Nephron (organoid): ENCODE measurements around the gene HES2.
"Not testable (repeated sequence)": the region's sequence is repeated elsewhere in the genome, so short reads cannot be mapped to it uniquely, and the experiment has no call there.

Source experiments
- H3K27ac Mint-ChIP-seq, 3 experiments: 2 replicates each; pipeline ENCODE4 v1.8.0; 2020; ENCODE audit warnings: mixed read lengths in 3 of 3, mild to moderate bottlenecking in 2 of 3, moderate library complexity in 1 of 3
- H3K27me3 Mint-ChIP-seq: 2 replicates; pipeline ENCODE4 v1.8.0; 2021; ENCODE audit warnings: low read depth, mild to moderate bottlenecking, moderate library complexity, mixed read lengths
- H3K36me3 Mint-ChIP-seq: 2 replicates; pipeline ENCODE4 v1.8.0; 2020; ENCODE audit warnings: low read depth, mixed read lengths
- H3K4me1 Mint-ChIP-seq: 2 replicates; pipeline ENCODE4 v1.8.0; 2020; ENCODE audit warnings: mixed read lengths
- H3K4me3 Mint-ChIP-seq, 3 experiments: 2 replicates each; pipeline ENCODE4 v1.8.0; 2020; ENCODE audit warnings: mild to moderate bottlenecking in 3 of 3, mixed read lengths in 3 of 3, moderate library complexity in 2 of 3
- H3K9me3 Mint-ChIP-seq: 2 replicates; pipeline ENCODE4 v1.8.0; 2020; ENCODE audit warnings: mixed read lengths
- TF ChIP-seq, protein P1 (sequence below), 3 experiments: fragments of 200-600 bp; sonication (generic); IDR thresholded peaks; one replicate each; pipeline ENCODE4 v1.5.0; 2021; ENCODE audit warnings: antibody characterized with exemption in 3 of 3; ENCODE audit not compliant: unreplicated experiment in 3 of 3

The HES2 gene

DNA sequence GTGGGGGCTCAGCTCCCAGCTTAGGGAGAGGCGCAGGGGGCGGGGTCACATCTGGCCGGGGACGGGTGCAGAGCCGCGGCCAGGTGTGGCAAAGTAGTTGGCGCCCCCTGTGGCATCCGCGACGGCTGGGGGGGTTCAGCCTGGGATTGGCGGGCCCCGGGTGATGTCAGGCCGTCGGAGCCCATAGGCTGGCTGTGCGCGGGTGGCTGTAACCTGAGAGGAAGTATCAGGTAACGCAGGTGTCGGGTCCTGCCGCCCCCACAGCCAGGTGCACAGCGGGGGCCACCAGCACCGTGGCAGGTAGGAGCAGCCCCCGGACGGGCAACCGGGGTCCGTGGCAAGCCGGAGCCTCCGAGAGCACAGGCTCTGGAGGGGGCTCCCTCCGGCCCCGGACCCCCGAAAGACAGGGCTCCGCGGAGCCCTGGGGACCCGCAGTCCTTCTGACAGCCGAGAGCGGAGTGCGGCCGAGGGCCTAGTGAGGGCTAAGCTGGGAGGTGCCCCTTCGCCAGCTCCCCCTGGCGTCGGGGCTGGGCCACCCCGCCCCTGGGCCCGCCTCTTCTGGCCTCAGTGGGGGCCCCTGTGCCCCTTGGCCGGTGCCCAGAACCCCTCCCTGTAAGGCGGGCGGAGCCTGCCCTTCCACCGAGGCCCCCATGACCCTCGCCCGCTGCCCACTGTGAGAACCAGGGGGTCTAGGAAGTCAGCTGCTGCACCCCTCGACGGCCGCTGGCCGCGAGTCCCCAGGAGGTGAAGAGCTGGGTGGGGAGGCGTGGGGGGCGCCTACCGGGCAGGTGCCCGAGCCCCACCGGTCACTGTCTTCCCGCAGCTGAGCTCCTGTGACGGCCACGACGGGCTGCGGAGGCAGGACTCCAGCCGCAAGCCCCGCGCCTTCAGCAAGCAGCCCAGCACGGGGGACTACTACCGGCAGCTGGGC, 28.4 kb upstream of the HES2 start:
- Mint-ChIP-seq H3K27ac (no peak overlapping the region), H3K9me3 (no peaks in the 10 kb centered on the region), H3K36me3 (no peaks in the 10 kb centered on the region), H3K4me3 (peak overlapping the region in 1 of 3 experiments; percentile 59), H3K4me1 (peaks cover 12% of the 10 kb centered on the region), H3K27me3 (peaks cover 58% of the 10 kb centered on the region)
- TF ChIP-seq, protein P1, sequence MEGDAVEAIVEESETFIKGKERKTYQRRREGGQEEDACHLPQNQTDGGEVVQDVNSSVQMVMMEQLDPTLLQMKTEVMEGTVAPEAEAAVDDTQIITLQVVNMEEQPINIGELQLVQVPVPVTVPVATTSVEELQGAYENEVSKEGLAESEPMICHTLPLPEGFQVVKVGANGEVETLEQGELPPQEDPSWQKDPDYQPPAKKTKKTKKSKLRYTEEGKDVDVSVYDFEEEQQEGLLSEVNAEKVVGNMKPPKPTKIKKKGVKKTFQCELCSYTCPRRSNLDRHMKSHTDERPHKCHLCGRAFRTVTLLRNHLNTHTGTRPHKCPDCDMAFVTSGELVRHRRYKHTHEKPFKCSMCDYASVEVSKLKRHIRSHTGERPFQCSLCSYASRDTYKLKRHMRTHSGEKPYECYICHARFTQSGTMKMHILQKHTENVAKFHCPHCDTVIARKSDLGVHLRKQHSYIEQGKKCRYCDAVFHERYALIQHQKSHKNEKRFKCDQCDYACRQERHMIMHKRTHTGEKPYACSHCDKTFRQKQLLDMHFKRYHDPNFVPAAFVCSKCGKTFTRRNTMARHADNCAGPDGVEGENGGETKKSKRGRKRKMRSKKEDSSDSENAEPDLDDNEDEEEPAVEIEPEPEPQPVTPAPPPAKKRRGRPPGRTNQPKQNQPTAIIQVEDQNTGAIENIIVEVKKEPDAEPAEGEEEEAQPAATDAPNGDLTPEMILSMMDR (IDR thresholded peaks at IDR 0.05; ENCODE audit: unreplicated experiment in 3 of 3) = peak in 1 of 3 experiments; percentile 3

DNA sequence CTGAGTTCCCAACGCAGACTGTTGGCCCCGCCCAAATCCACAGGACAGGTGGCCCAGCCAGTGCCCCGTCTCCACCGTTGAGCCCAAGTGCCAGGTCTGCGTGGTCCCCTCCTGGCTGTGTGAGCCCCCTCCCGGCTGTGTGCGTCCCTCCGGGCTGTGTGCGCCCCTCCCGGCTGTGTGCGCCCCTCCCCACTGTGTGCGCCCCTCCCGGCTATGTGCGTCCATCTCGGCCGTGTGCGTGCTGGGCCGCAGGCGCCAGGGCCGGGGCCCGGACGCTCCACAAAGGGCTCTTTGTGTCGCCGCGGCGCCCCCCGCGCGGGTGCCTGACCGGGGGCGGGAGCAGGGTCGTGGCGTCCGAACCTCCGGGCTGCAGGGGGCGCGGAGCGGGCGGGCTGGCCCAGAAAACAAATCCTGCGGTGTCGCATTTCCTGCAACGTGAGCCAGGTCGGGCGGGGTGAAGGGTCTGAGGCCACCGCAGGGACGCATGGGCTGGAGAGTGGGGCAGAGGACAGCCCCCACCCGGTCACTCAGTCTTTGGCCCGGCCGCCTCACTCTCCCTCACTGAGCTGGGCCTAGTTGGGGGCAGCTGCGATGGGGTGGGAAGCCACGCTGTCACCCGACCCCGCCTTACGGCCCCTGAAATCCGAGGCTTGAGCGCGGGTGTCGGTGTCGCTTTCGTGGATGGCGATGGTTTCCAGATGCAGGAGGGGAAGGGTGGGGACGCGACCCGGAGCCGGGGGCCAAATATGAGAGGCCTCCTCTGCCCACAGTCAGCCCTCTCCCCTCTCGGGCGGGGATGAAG, 27.5 kb upstream of the HES2 start:
- peaks cover 12% of the 10 kb centered on the region for H3K4me1 Mint-ChIP-seq

DNA sequence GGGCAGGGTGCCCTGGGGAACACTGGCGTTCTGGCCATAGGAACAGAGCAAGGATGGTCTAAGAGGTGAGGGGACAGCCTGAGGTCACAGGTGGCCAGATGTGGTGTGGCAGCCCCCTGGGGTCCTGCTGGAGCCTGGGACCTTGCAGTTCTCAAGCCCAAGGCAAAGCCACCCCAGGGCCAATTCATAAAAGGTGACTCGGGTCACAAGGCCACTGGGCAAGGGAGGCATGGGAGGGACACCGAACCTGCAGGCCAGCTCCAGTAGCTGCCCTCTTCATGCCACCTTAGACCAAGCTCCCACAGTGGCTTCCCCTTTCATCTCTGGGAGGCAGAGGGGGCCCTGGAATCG, 26.9 kb upstream of the HES2 start:
- H3K4me1 Mint-ChIP-seq = peaks cover 12% of the 10 kb centered on the region
- H3K36me3 Mint-ChIP-seq = no peaks in the 10 kb centered on the region
- H3K27me3 Mint-ChIP-seq = peaks cover 65% of the 10 kb centered on the region
- no peaks in the 10 kb centered on the region for H3K9me3 Mint-ChIP-seq
- no peak overlapping the region for H3K27ac Mint-ChIP-seq
- H3K4me3 Mint-ChIP-seq = peak overlapping the region in 1 of 3 experiments; percentile 48
- TF ChIP-seq, protein P1 (IDR thresholded peaks at IDR 0.05; ENCODE audit: unreplicated experiment in 3 of 3) = no peak

More for the DNA sequence above, 27.5 kb upstream of the HES2 start:
- H3K36me3 Mint-ChIP-seq = no peaks in the 10 kb centered on the region
- H3K27me3 Mint-ChIP-seq = peaks cover 59% of the 10 kb centered on the region
- H3K9me3 Mint-ChIP-seq = no peaks in the 10 kb centered on the region
- TF ChIP-seq, protein P1 (IDR thresholded peaks at IDR 0.05; ENCODE audit: unreplicated experiment in 3 of 3) = no peak
- peak overlapping the region in 1 of 3 experiments; percentile 59 for H3K4me3 Mint-ChIP-seq
- no peak overlapping the region for H3K27ac Mint-ChIP-seq

DNA sequence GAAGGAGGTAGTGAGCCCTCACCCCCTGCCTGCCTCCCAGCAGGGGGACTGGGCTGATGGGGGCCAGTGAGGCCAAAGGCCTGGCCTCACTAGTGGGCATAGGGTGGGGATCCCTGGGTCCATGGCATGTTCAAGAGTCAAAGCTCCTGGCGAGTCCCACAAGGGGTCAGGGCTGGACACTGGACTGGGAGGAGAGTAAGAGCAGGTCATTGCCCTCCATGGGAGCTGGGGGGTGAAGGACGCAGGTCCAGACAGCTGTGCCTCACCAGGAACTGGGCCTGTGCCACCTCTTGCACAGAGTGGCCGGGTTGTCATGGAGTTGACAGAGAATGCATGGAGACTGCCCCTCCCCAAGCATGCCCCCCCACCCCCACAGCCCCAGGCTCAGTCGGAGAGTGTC, 26.2 kb upstream of the HES2 start:
- peaks cover 12% of the 10 kb centered on the region for H3K4me1 Mint-ChIP-seq
- not testable (repeated sequence) for H3K9me3 Mint-ChIP-seq, H3K36me3 Mint-ChIP-seq, H3K4me3 Mint-ChIP-seq, H3K27ac Mint-ChIP-seq
- H3K27me3 Mint-ChIP-seq = peaks cover 72% of the 10 kb centered on the region

DNA sequence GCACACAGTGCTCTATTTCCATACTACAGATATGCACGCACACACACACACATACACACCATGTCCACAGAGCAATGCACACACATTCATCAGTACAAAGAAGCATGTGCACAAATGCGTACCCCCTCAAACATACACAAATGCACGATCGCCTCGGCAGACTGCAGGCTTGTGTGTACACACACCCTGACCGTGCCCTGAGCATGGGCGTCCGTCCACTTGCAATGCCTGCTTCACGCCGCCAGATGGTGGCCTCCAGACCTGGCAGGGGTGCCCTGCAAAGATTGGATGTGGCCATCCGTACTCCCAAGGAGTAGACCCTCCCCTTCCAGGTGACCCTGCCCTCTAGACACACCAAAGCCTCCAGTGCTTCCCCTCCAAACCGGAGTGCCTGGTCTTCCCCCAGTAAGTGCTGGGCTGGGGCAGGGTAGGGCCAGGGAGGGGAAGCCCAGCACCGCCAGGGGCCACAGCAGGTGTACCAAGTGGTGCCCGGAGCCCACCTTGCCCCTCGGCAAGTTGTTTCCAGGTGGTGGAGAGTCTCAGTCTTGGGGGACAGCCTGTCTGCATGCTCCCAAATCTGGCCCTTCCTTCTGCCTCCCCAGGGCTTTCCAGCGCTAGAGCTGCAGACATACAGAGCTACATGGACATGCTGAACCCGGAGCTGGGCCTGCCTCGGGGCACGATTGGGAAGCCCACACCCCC, 25.5 kb upstream of the HES2 start:
- H3K27me3 Mint-ChIP-seq = peaks cover 67% of the 10 kb centered on the region
- H3K4me3 Mint-ChIP-seq = peak overlapping the region in 1 of 3 experiments; percentile 4
- peaks cover 7% of the 10 kb centered on the region for H3K4me1 Mint-ChIP-seq
- H3K36me3 Mint-ChIP-seq = no peaks in the 10 kb centered on the region
- H3K27ac Mint-ChIP-seq = no peak overlapping the region
- TF ChIP-seq, protein P1 (IDR thresholded peaks at IDR 0.05; ENCODE audit: unreplicated experiment in 3 of 3) = peak; percentile 49 to 56 (median 55)
- H3K9me3 Mint-ChIP-seq = no peaks in the 10 kb centered on the region

DNA sequence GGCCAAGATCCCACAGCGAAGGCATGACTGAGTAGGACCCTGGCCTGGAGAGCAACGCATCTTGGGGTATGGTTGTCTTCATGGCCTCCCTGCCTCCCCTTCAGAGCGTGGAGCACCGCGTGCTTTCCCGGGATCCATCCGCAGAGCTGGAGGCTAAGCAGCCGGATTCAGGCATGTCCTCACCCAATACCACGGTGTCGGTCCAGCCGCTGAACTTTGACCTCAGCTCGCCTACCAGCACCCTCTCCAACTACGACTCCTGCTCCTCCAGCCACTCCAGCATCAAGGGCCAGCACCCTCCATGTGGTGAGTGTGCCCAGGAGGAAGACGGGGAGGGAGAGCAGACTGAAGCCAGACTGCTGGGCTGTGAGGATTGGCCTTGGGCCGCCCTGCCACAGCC, 24.7 kb upstream of the HES2 start:
- Mint-ChIP-seq H3K4me3 (no peak overlapping the region), H3K27ac (no peak overlapping the region), H3K9me3 (no peaks in the 10 kb centered on the region), H3K4me1 (peaks cover 2% of the 10 kb centered on the region), H3K27me3 (peaks cover 62% of the 10 kb centered on the region), H3K36me3 (no peaks in the 10 kb centered on the region)
- TF ChIP-seq, protein P1 (IDR thresholded peaks at IDR 0.05; ENCODE audit: unreplicated experiment in 3 of 3) = no peak
